Keratinocyte (primary cell): ENCODE results near the gene C15orf40.

Source experiments
- EZH2 ChIP-seq: IDR thresholded peaks from one replicate; pipeline ENCODE4 v1.6.1; 2012; ENCODE audit warnings: inconsistent platforms, mild to moderate bottlenecking, low read length, moderate library complexity
- TF ChIP-seq, protein P1 (sequence below), 3 experiments: IDR thresholded peaks in 1 of 3; conservative IDR thresholded peaks in 1 of 3; optimal IDR thresholded peaks in 1 of 3; 2 replicates in 2 of 3; 3 replicates in 1 of 3; pipeline versions ENCODE3 to v1.5.1; 2011; ENCODE audit warnings: low read length in 3 of 3, mild to moderate bottlenecking in 3 of 3, moderate library complexity in 2 of 3, control low read depth in 1 of 3, inconsistent platforms in 1 of 3; ENCODE audit not compliant: insufficient read depth in 2 of 3; ENCODE audit errors: extremely low read depth in 1 of 3

- TF ChIP-seq, protein P1, sequence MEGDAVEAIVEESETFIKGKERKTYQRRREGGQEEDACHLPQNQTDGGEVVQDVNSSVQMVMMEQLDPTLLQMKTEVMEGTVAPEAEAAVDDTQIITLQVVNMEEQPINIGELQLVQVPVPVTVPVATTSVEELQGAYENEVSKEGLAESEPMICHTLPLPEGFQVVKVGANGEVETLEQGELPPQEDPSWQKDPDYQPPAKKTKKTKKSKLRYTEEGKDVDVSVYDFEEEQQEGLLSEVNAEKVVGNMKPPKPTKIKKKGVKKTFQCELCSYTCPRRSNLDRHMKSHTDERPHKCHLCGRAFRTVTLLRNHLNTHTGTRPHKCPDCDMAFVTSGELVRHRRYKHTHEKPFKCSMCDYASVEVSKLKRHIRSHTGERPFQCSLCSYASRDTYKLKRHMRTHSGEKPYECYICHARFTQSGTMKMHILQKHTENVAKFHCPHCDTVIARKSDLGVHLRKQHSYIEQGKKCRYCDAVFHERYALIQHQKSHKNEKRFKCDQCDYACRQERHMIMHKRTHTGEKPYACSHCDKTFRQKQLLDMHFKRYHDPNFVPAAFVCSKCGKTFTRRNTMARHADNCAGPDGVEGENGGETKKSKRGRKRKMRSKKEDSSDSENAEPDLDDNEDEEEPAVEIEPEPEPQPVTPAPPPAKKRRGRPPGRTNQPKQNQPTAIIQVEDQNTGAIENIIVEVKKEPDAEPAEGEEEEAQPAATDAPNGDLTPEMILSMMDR (optimal IDR thresholded peaks at IDR 0.05 in 1 of 3, IDR thresholded peaks at IDR 0.05 in 1 of 3, conservative IDR thresholded peaks at IDR 0.05 in 1 of 3; ENCODE audit: extremely low read depth in 1 of 3, insufficient read depth in 2 of 3, low read length in 3 of 3) = no peak
- peak; percentile 39 for TF ChIP-seq EZH2
Measured at GRCh38 chr15:82951472-82952157, 59.8 kb downstream of the C15orf40 start.
